Vagina (tissue), 2 donors: ENCODE results near the gene TGM5. TPM values are rescaled to one million over a fixed set of nuclear protein-coding genes. Genes with fewer than 3 reads are reported as not detected.
"Not testable (repeated sequence)": the region's sequence is repeated elsewhere in the genome, so short reads cannot be mapped to it uniquely, and the experiment has no call there.

Experiments
- DNase-seq, 2 donors: peaks; one replicate each; pipeline ENCODE4 v3.0.0-alpha.2; 2017; ENCODE audit errors: extremely low spot score in 2 of 2
- H3K27ac ChIP-seq: fragments of 200-600 bp; sonication (generic); one replicate; pipeline ENCODE4 v1.5.1; 2019
- H3K27me3 ChIP-seq: fragments of 200-600 bp; sonication (generic); one replicate; pipeline ENCODE4 v1.5.1; 2019
- H3K36me3 ChIP-seq, 2 donors: fragments of 200-600 bp; sonication (generic); one replicate each; pipeline ENCODE4 v1.5.1; 2017 to 2019
- H3K4me1 ChIP-seq: fragments of 200-600 bp; sonication (generic); one replicate; pipeline ENCODE4 v1.5.1; 2019
- H3K4me3 ChIP-seq, 2 donors: fragments of 200-600 bp; sonication (generic); 1 replicate in 1 of 2; 2 replicates in 1 of 2; pipeline ENCODE4 v1.5.1; 2016 to 2019
- H3K9me3 ChIP-seq: fragments of 200-600 bp; sonication (generic); one replicate; pipeline ENCODE4 v1.5.1; 2019
- CTCF ChIP-seq, 3 experiments: fragments of 450-650 bp in 2 of 3; fragments of 200-600 bp in 1 of 3; sonication (generic) in 1 of 3; IDR thresholded peaks; one replicate each; pipeline ENCODE4 v1.5.1; 2017 to 2019; ENCODE audit warnings: antibody characterized with exemption in 3 of 3, mild to moderate bottlenecking in 2 of 3, moderate library complexity in 2 of 3
- POLR2A ChIP-seq, 2 donors: fragments of 450-650 bp; IDR thresholded peaks; one replicate each; pipeline ENCODE4 v1.6.1; 2017; ENCODE audit warnings: antibody characterized with exemption in 2 of 2, mild to moderate bottlenecking in 2 of 2, moderate library complexity in 2 of 2
- POLR2AphosphoS5 ChIP-seq, 2 donors: sonication (generic); formaldehyde crosslinking; IDR thresholded peaks; one replicate each; pipeline ENCODE4 v1.9.0; 2017; ENCODE audit warnings: antibody characterized with exemption in 2 of 2, mild to moderate bottlenecking in 2 of 2, low read depth in 1 of 2; ENCODE audit not compliant: insufficient read depth in 1 of 2
- intact Hi-C: fragments of 100-400 bp; cut with DNase I; formaldehyde crosslinking; loops from one replicate; pipeline ENCODE4 v1.15.1; 2023
- total RNA-seq: library from RNA; depleted of rRNA; stranded (reverse); fragments of >200 nt; gene quantifications from one replicate; pipeline ENCODE4 v1.2.3, GENCODE V29; 2016

The TGM5 gene
- total RNA-seq, 1 donor from 2014 or later = 8.3 TPM

DNA sequence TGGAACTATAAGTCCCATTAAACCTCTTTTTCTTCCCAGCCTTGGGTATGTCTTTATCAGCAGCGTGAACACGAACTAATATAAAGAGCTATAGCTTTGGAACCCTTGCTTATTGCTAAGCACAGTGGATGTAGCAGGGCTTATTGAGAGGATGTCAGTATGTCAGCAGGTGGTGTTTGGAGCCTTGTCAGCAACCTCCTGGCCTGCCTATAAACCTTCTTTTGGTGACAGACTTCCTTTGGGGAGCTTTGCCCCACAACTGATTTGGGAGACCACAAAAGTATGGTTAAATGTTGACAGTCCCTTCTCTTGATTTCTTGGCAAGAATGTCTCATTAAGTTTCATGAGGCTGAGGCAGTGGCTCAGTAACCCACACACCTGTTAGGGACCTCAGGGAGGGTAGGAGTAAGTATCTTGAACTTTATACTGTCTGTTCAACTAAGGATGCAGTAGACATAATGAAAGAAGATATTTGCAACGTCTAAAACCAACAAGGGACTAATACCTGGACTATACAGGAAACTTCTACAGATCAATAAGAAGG, 66.7 kb downstream of the TGM5 start:
- no peak for DNase-seq
- TF ChIP-seq POLR2AphosphoS5 (IDR thresholded peaks at IDR 0.05; ENCODE audit: insufficient read depth in 1 of 2, low read depth in 1 of 2) (no peak), POLR2A (IDR thresholded peaks at IDR 0.05) (no peak), CTCF (IDR thresholded peaks at IDR 0.05) (no peak)
- Histone ChIP-seq H3K27ac (no peak overlapping the region), H3K4me3 (no peak overlapping the region), H3K27me3 (no peaks in the 10 kb centered on the region), H3K4me1 (no peaks in the 10 kb centered on the region), H3K9me3 (no peaks in the 10 kb centered on the region), H3K36me3 (peaks cover 0 to 19% of the 10 kb centered on the region in 2 donors)
- intact Hi-C loops = no loop called here

DNA sequence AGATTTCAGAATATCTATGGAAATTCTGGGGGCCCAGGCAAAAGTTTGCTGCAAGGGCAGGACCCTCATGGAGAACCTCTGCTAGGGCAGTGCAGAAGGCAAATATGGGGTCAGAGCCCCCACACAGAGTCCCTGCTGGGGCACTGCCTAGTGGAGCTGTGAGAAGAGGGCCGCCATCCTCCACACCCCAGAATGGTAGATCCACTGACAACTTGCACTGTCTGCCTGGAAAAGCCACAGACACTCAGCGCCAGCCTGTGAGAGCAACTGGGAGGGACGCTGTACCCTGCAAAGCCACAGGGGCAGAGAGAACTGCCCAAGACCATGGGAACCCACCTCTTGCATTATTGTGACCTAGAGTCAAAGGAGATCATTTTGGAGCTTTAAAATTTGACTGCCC, 67.7 kb downstream of the TGM5 start:
- TF ChIP-seq POLR2AphosphoS5 (IDR thresholded peaks at IDR 0.05; ENCODE audit: insufficient read depth in 1 of 2, low read depth in 1 of 2) = no peak
- no peaks in the 10 kb centered on the region for H3K9me3 ChIP-seq
- H3K27me3 ChIP-seq = no peaks in the 10 kb centered on the region
- no peak for DNase-seq
- no peaks in the 10 kb centered on the region for H3K4me1 ChIP-seq
- peaks cover 5 to 28% of the 10 kb centered on the region in 2 donors for H3K36me3 ChIP-seq
- intact Hi-C loops = no loop called here
- no peak overlapping the region for H3K4me3 ChIP-seq
- H3K27ac ChIP-seq = no peak overlapping the region

DNA sequence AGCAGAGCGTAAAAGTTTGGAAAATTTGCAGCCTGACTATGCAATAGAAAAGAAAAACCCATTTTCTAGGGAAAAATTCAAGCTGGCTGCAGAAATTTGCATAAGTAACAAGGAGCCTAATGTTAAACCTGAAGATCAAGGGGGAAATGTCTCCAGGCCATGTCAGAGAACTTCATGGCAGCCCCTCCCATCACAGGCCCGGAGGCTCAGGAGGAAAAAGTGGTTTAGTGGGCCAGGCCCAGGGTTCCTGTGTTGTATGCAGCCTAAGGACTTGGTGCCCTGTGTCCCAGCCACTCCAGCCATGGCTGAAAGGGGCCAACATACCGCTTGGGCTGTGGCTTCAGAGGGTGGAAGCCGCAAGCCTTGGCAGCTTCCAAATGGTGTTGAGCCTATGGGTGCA, 68.2 kb downstream of the TGM5 start:
- intact Hi-C loops, H3K4me1 ChIP-seq, H3K4me3 ChIP-seq, H3K9me3 ChIP-seq, H3K27ac ChIP-seq, DNase-seq, H3K27me3 ChIP-seq: not testable (repeated sequence)
- H3K36me3 ChIP-seq = peaks cover 5 to 30% of the 10 kb centered on the region in 2 donors

DNA sequence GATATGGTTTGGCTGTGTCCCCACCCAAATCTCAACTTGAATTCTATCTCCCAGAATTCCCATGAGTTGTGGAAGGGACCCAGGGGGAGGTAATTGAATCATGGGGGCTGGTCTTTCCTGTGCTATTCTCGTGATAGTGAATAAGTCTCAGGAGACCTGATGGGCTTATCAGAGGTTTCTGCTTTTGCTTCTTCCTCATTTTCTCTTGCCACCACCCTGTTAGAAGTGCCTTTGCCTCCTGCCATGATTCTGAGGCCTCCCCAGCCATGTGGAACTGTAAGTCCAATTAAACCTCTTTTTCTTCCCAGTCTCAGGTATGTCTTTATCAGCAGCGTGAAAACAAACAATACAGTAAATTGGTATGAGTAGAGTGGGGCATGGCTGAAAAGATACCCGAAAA, 69.0 kb downstream of the TGM5 start:
- H3K9me3 ChIP-seq, H3K4me3 ChIP-seq, H3K27me3 ChIP-seq, DNase-seq, H3K4me1 ChIP-seq, intact Hi-C loops, H3K27ac ChIP-seq: not testable (repeated sequence)
- peaks cover 5 to 37% of the 10 kb centered on the region in 2 donors for H3K36me3 ChIP-seq

DNA sequence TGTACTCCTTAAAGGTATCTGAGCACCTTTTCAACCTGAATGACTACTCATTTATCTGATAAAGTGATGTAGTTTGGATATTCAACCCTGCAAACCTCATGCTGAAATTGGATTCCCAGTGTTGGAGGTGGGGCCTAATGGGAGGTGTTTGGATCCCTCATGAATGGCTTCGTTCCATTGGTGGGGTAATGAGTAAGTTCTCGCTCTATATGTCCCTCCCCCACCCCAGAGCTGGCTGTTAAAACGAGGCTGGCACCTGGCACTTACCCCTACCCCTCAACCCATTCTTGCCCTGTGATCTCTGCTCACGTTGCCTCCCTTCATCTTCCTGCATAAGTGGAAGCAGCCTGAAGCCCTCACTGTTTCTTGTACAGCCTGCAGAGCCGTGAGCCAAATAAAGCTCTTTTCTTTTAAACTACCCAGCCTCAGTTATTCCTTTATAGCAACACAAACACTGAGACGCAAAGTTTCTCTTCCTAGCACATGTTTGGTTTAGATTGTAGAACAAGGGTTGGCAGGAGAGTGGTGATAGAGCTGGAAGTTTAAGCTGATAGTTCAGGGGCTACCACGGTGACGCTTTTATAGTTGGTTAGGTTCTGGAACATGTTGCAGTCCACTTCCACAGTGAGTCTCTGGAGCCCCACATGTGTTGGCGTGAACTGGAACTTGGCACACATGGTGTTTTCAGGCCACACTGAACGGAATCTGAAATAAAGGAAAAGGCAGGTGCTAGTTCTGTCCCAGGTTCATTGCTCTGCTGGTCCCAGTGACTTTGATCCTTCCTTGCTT, 69.8 kb downstream of the TGM5 start:
- Histone ChIP-seq H3K4me3 (no peak overlapping the region), H3K9me3 (no peaks in the 10 kb centered on the region), H3K27ac (no peak overlapping the region), H3K4me1 (no peaks in the 10 kb centered on the region), H3K27me3 (no peaks in the 10 kb centered on the region), H3K36me3 (peaks cover 5 to 45% of the 10 kb centered on the region in 2 donors)
- DNase-seq = no peak
- TF ChIP-seq POLR2AphosphoS5 (IDR thresholded peaks at IDR 0.05; ENCODE audit: insufficient read depth in 1 of 2, low read depth in 1 of 2) (no peak), POLR2A (IDR thresholded peaks at IDR 0.05) (no peak), CTCF (IDR thresholded peaks at IDR 0.05) (no peak)
- intact Hi-C loops = no loop called here

GRCh38 chr15:43194795-43195194, 71.9 kb downstream of the TGM5 start:
- H3K27me3 ChIP-seq = no peaks in the 10 kb centered on the region
- no peaks in the 10 kb centered on the region for H3K9me3 ChIP-seq
- TF ChIP-seq POLR2AphosphoS5 (IDR thresholded peaks at IDR 0.05; ENCODE audit: insufficient read depth in 1 of 2, low read depth in 1 of 2) (no peak), CTCF (IDR thresholded peaks at IDR 0.05) (no peak), POLR2A (IDR thresholded peaks at IDR 0.05) (no peak)
- no peaks in the 10 kb centered on the region for H3K4me1 ChIP-seq
- no peak overlapping the region for H3K4me3 ChIP-seq
- intact Hi-C loops = no loop called here
- no peak for DNase-seq
- no peak overlapping the region for H3K27ac ChIP-seq
- peaks cover 5 to 66% of the 10 kb centered on the region in 2 donors for H3K36me3 ChIP-seq
